Spinal cord (tissue), 10 donors: ENCODE data around the gene ZNF587B. TPM values are rescaled to one million over a fixed set of nuclear protein-coding genes. Genes with fewer than 3 reads are reported as not detected.
"Not testable (repeated sequence)": the region's sequence is repeated elsewhere in the genome, so short reads cannot be mapped to it uniquely, and the experiment has no call there.

Experiments used
- DNase-seq, 6 donors: peaks; one replicate each; pipeline versions ENCODE4 v3.0.0 to v3.0.0-alpha.2; 2013 to 2015; ENCODE audit warnings: low spot score in 6 of 6, low read depth in 4 of 6
- H3K27ac ChIP-seq: one replicate; pipeline ENCODE4 v1.5.1; 2013; ENCODE audit warnings: low read depth, low read length, control low read depth
- H3K27me3 ChIP-seq: one replicate; pipeline ENCODE4 v1.6.1; 2013; ENCODE audit warnings: low read length; ENCODE audit not compliant: control insufficient read depth, insufficient read depth
- H3K36me3 ChIP-seq: one replicate; pipeline ENCODE4 v1.6.1; 2013; ENCODE audit warnings: low read length; ENCODE audit not compliant: control insufficient read depth, insufficient read depth
- H3K4me1 ChIP-seq: one replicate; pipeline ENCODE4 v1.6.1; 2013; ENCODE audit warnings: low read length; ENCODE audit not compliant: control insufficient read depth, insufficient read depth
- H3K4me3 ChIP-seq: one replicate; pipeline ENCODE4 v1.5.1; 2013; ENCODE audit warnings: low read depth, low read length, control low read depth
- H3K9me3 ChIP-seq: one replicate; pipeline ENCODE4 v1.6.1; 2013; ENCODE audit warnings: low read length; ENCODE audit not compliant: control insufficient read depth, insufficient read depth
- WGBS: methylation state at CpG from one replicate; pipeline ENCODE4 v1.1.5; 2013; ENCODE audit warnings: missing lambda C conversion rate; ENCODE audit not compliant: insufficient coverage; 5-methylcytosine and 5-hydroxymethylcytosine counted together
- polyA plus RNA-seq, 2 donors: library from polyadenylated mRNA; unstranded; fragments of 120-200 nt; gene quantifications; one replicate each; pipeline ENCODE4 v1.2.1, GENCODE V29; 2013; ENCODE audit not compliant: insufficient read length in 2 of 2
- total RNA-seq, 2 donors: library from RNA; depleted of rRNA in 1 of 2; stranded (reverse); fragments of 120-200 nt in 1 of 2; fragments of >200 nt in 1 of 2; gene quantifications; one replicate each; pipeline versions ENCODE4 v1.2.3 to v1.2.4, GENCODE V29; 2013 to 2014
- donor health status: healthy.

The ZNF587B gene
- total and polyA plus RNA-seq, 4 donors = 4.8 to 17.9 (median 11.7) TPM

GRCh38 chr19:57803594-57804325 lies 26.3 kb upstream of the ZNF587B start:
- 4% methylated on average over 18 of the region's 19 CpGs for WGBS
- H3K4me3 ChIP-seq = peak overlapping the region; percentile 65
- no peaks in the 10 kb centered on the region for H3K27me3 ChIP-seq
- peaks cover 12% of the 10 kb centered on the region for H3K4me1 ChIP-seq
- H3K36me3 ChIP-seq = peaks cover 15% of the 10 kb centered on the region
- no peaks in the 10 kb centered on the region for H3K9me3 ChIP-seq
- H3K27ac ChIP-seq = peak overlapping the region; percentile 89
- peak in 4 of 6 donors; percentile 20 to 89 (median 62) for DNase-seq

GRCh38 chr19:57807541-57807940 lies 22.6 kb upstream of the ZNF587B start:
- H3K27ac ChIP-seq = no peak overlapping the region
- H3K36me3 ChIP-seq = peaks cover 29% of the 10 kb centered on the region
- no peaks in the 10 kb centered on the region for H3K27me3 ChIP-seq
- WGBS = 100% methylated on average over 1 of the region's 2 CpGs
- H3K4me1 ChIP-seq = peaks cover 9% of the 10 kb centered on the region
- H3K9me3 ChIP-seq = no peaks in the 10 kb centered on the region
- no peak for DNase-seq
- H3K4me3 ChIP-seq = no peak overlapping the region

DNA sequence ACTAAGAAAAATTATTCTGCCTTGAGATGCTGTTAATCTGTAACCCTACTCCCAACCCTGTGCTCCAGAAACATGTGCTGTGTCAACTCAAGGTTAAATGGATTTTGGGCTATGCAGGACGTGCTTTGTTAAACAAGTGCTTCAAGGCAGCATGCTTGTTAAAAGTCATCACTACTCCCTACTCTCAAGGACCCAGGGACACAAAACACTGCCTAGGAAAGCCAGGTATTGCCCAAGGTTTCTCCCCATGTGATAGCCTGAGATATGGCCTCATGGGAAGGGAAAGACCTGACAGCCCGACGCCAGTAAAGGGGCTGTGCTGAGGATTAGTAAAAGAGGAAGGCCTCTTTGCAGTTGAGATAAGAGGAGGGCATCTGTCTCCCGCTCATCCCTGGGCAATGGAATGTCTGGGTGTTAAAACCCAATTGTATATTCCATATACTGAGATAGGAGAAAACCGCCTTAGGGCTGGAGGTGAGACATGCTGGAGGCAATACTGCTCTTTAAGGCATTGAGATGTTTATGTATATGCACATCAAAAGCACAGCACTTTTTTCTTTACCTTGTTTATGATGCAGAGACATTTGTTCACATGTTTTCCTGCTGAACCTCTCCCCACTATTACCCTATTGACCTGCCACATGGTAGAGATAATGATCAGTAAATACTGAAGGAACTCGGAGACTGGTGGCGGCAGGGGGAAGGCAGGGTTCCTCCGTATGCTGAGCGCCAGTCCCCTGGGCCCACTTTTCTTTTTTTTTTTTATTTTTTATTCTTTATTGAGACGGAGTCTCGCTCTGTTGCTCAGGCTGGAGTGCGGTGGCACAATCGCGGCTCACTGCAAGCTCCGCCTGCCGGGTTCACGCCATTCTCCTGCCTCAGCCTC lies 19.4 kb upstream of the ZNF587B start:
- H3K27me3 ChIP-seq, DNase-seq, H3K27ac ChIP-seq, H3K9me3 ChIP-seq, H3K4me3 ChIP-seq: not testable (repeated sequence)
- peaks cover 29% of the 10 kb centered on the region for H3K36me3 ChIP-seq
- H3K4me1 ChIP-seq = peaks cover 16% of the 10 kb centered on the region
- 89% methylated on average over 9 of the region's 17 CpGs for WGBS

GRCh38 chr19:57812226-57812625 lies 17.9 kb upstream of the ZNF587B start:
- Histone ChIP-seq H3K4me1 (peaks cover 16% of the 10 kb centered on the region), H3K27me3 (no peaks in the 10 kb centered on the region), H3K36me3 (peaks cover 21% of the 10 kb centered on the region), H3K9me3 (no peaks in the 10 kb centered on the region), H3K27ac (no peak overlapping the region), H3K4me3 (no peak overlapping the region)
- DNase-seq = no peak
- 94% methylated on average over 2 of the region's 3 CpGs for WGBS

- peaks cover 16% of the 10 kb centered on the region for H3K4me1 ChIP-seq
Measured at GRCh38 chr19:57812975-57813820, 16.9 kb upstream of the ZNF587B start.

GRCh38 chr19:57813919-57814504 lies 16.1 kb upstream of the ZNF587B start:
- 11% methylated on average over 11 of the region's 13 CpGs for WGBS
- Histone ChIP-seq H3K4me1 (peaks cover 16% of the 10 kb centered on the region), H3K27me3 (no peaks in the 10 kb centered on the region), H3K27ac (peak overlapping the region; percentile 73), H3K9me3 (no peaks in the 10 kb centered on the region), H3K4me3 (peak overlapping the region; percentile 82), H3K36me3 (peaks cover 20% of the 10 kb centered on the region)
- DNase-seq = peak in 1 of 6 donors; percentile 5

More at GRCh38 chr19:57812975-57813820, 16.9 kb upstream of the ZNF587B start:
- DNase-seq, H3K4me3 ChIP-seq, H3K9me3 ChIP-seq, H3K27me3 ChIP-seq, H3K27ac ChIP-seq: not testable (repeated sequence)
- H3K36me3 ChIP-seq = peaks cover 20% of the 10 kb centered on the region
- WGBS = no CpG with 5 or more reads among the region's 13 CpGs

DNA sequence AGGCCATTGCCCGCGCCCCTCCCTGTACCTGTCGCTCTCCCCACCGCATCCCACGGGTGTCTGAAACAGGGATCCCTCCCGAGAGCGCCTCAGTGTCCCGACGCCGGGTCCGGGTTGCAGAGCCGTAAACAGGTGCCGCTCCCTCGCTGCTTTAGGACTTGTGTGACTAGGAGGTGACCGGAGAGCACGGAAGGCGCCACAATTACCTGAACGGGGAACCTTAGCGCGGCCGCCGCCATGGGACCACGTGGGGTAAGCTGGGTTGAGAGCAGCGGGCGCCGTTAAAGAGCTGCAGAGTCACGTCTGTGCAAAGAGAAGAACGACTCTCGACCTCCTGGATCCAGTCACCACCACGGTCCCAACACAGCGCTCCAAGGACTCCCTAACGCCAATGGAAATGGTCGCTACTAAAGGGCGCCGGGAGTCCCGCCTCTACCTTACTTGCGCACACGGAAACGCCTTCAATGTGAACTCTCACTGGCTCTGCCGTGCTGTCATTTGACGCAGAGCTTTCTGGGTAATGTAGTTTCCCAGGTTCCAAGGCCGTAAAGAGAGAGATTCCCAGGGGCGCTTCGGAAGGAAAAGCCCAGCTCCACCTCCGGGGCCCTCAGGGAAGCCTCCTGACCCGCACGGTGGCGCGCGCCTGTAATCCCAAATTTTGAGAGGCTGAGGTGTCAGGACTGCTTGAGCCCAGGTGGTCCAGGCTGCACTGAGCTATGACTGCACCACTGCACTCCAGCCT lies 15.4 kb upstream of the ZNF587B start, which contains the start of gene ZNF552:
ZNF552 (minus strand) TSS at position 409 of the 742 bp plus-strand sequence; CDS start at position 239, 170 bp downstream.
- 0% methylated on average over 50 of the region's 50 CpGs for WGBS
- H3K27ac ChIP-seq = peak within 1 kb of the TSS; percentile 73

DNA sequence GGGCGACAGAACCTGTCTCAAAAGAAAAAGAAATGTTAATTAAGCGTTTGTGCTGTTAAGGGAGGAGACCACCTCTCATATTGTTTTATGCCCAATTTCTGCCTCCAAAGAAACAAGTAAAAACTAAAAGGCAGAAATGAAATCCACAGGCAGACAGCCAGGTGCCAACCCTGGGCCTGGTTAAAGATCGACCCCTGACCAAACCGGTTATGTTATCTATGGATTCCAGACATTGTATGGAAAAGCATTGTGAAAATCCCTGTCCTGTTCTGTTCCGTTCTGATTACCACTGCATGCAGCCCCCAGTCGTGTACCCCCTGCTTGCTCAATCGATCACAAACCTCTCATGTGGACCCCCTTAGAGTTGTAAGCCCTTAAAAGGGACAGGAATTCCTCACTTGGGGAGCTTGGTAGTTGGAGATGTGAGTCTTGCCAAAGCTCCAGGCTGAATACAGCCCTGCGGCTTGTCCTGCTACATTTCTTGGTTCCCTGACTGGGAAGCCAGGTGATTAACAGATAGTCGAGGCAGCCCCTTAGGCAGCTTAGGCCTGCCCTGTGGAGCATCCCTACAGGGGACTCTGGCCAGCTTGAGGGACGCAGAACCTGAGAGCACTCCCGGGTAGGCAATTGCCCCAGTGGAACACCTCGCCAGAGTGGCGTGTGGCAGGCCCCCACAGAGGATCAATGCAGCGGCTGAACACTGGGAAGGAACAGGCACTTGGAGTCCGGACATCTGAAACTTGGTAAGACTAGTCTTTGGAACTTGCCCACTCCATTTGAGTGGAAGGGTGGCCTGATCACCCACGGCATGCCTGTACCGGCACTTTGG lies 14.6 kb upstream of the ZNF587B start:
- WGBS = 99% methylated on average over 12 of the region's 17 CpGs
- Histone ChIP-seq H3K36me3 (peaks cover 11% of the 10 kb centered on the region), H3K9me3 (no peaks in the 10 kb centered on the region), H3K27ac (no peak overlapping the region), H3K27me3 (no peaks in the 10 kb centered on the region), H3K4me3 (peak overlapping the region; percentile 82), H3K4me1 (peaks cover 23% of the 10 kb centered on the region)
- DNase-seq = no peak

More for the DNA sequence above, 15.4 kb upstream of the ZNF587B start, which contains the start of gene ZNF552:
- H3K9me3 ChIP-seq = no peaks in the 10 kb centered on the region
- H3K27me3 ChIP-seq = no peaks in the 10 kb centered on the region
- H3K36me3 ChIP-seq = peaks cover 17% of the 10 kb centered on the region
- H3K4me3 ChIP-seq = peak within 1 kb of the TSS; percentile 82
- DNase-seq = peak; percentile 79 to 98 (median 90)
- H3K4me1 ChIP-seq = peaks cover 16% of the 10 kb centered on the region
